Loucy (cell line): ENCODE data around the gene ABCA5.
A peak's percentile ranks its signal among the peaks of the same experiment; 100 is the strongest.

Source experiments
- H2AFZ ChIP-seq: fragments of 200-600 bp; sonication (generic); 2 replicates; pipeline ENCODE4 v1.6.0; 2016; ENCODE audit warnings: antibody characterized with exemption, mild to moderate bottlenecking, low read length, moderate library complexity
- H3F3A ChIP-seq: fragments of 200-600 bp; 2 replicates; pipeline ENCODE4 v1.6.0; 2016; ENCODE audit warnings: antibody characterized with exemption, low read depth, mild to moderate bottlenecking
- H3K27me3 ChIP-seq: fragments of 200-600 bp; sonication (generic); 2 replicates; pipeline ENCODE4 v1.6.1; 2014; ENCODE audit warnings: low read length, mild to moderate bottlenecking; ENCODE audit not compliant: insufficient read depth, poor library complexity, severe bottlenecking
- H3K36me3 ChIP-seq: fragments of 200-600 bp; sonication (generic); 2 replicates; pipeline ENCODE4 v1.6.1; 2016; ENCODE audit warnings: low read length; ENCODE audit not compliant: insufficient read depth
- H3K4me1 ChIP-seq: fragments of 200-600 bp; sonication (generic); 2 replicates; pipeline ENCODE4 v1.5.1; 2014; ENCODE audit warnings: low read length, mild to moderate bottlenecking; ENCODE audit not compliant: insufficient read depth, poor library complexity, severe bottlenecking
- H3K4me2 ChIP-seq: fragments of 200-600 bp; sonication (generic); 2 replicates; pipeline ENCODE4 v1.6.0; 2014; ENCODE audit warnings: antibody characterized with exemption, low read length, low read depth, mild to moderate bottlenecking; ENCODE audit not compliant: poor library complexity, severe bottlenecking
- H3K4me3 ChIP-seq: fragments of 200-600 bp; sonication (generic); 2 replicates; pipeline ENCODE4 v1.5.1; 2014; ENCODE audit warnings: low read length, mild to moderate bottlenecking, mixed read lengths; ENCODE audit not compliant: poor library complexity, severe bottlenecking
- H3K79me2 ChIP-seq: fragments of 200-600 bp; sonication (generic); 2 replicates; pipeline ENCODE4 v1.6.1; 2014; ENCODE audit warnings: low read length; ENCODE audit not compliant: insufficient read depth
- H3K9ac ChIP-seq: fragments of 200-600 bp; sonication (generic); 2 replicates; pipeline ENCODE4 v1.6.0; 2014; ENCODE audit warnings: mild to moderate bottlenecking, low read depth, low read length, moderate library complexity; ENCODE audit not compliant: poor library complexity, severe bottlenecking
- H3K9me2 ChIP-seq: fragments of 200-600 bp; sonication (generic); replicated peaks from 2 replicates; pipeline ENCODE4 v1.6.1; 2016; ENCODE audit warnings: low read depth, low read length, mixed read lengths
- H3K9me3 ChIP-seq: fragments of 200-600 bp; sonication (generic); 2 replicates; pipeline ENCODE4 v1.6.1; 2014; ENCODE audit warnings: mild to moderate bottlenecking, antibody characterized with exemption, low read length, low read depth; ENCODE audit not compliant: insufficient read depth
- H4K20me1 ChIP-seq: fragments of 200-600 bp; sonication (generic); 2 replicates; pipeline ENCODE4 v1.6.0; 2014; ENCODE audit warnings: antibody characterized with exemption, low read length, mild to moderate bottlenecking; ENCODE audit not compliant: insufficient read depth, poor library complexity, severe bottlenecking
- EZH2phosphoT487 ChIP-seq: fragments of 200-600 bp; IDR thresholded peaks from 2 replicates; pipeline ENCODE4 v1.6.1; 2018; ENCODE audit warnings: antibody characterized with exemption, mild to moderate bottlenecking, moderate library complexity, borderline replicate concordance
- TF ChIP-seq, protein P1 (sequence below): fragments of 200-600 bp; sonication (generic); conservative IDR thresholded peaks from 2 replicates; pipeline ENCODE4 v1.5.1; 2014; ENCODE audit warnings: mild to moderate bottlenecking, antibody characterized with exemption, low read length

The ABCA5 gene, protein sequence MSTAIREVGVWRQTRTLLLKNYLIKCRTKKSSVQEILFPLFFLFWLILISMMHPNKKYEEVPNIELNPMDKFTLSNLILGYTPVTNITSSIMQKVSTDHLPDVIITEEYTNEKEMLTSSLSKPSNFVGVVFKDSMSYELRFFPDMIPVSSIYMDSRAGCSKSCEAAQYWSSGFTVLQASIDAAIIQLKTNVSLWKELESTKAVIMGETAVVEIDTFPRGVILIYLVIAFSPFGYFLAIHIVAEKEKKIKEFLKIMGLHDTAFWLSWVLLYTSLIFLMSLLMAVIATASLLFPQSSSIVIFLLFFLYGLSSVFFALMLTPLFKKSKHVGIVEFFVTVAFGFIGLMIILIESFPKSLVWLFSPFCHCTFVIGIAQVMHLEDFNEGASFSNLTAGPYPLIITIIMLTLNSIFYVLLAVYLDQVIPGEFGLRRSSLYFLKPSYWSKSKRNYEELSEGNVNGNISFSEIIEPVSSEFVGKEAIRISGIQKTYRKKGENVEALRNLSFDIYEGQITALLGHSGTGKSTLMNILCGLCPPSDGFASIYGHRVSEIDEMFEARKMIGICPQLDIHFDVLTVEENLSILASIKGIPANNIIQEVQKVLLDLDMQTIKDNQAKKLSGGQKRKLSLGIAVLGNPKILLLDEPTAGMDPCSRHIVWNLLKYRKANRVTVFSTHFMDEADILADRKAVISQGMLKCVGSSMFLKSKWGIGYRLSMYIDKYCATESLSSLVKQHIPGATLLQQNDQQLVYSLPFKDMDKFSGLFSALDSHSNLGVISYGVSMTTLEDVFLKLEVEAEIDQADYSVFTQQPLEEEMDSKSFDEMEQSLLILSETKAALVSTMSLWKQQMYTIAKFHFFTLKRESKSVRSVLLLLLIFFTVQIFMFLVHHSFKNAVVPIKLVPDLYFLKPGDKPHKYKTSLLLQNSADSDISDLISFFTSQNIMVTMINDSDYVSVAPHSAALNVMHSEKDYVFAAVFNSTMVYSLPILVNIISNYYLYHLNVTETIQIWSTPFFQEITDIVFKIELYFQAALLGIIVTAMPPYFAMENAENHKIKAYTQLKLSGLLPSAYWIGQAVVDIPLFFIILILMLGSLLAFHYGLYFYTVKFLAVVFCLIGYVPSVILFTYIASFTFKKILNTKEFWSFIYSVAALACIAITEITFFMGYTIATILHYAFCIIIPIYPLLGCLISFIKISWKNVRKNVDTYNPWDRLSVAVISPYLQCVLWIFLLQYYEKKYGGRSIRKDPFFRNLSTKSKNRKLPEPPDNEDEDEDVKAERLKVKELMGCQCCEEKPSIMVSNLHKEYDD (N-terminal part only)

DNA sequence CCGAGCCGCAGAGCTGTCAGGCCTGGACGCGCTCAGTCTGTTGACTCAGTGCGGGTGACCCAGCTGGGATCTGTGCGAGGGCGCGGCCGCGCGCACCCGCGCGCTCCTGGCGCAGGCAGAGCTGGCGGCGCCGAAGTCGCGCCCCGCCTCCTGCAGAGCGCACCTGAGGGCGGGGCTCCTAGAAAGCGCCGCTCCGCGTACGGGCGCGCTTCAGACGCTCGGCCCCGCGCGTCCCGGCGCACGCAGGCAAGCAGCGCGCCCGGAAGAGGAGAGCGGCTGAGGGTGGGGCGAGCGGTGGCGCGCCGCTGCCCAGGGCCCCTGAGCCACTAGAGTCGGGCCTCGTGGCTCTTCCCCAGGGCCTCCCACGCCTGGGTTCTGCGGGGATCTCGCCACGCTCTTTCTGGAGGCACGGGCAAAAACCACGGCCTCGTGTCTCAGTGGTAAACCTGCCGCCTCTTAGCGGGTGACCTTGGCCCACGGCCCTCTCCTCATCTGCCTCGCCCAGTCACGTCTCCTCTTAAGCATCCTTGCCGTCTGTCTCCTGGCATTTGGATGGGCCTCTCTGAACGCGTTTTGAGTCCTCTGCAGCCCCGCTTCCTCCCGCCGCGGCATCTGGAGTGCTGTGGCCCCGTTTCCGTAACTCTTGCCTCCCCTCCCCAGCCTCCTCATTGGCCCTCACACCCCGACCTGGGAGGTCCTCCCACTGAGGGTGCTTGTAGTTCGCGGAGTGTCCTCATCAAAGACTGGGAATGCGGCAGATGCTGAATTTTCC, at the start of gene ABCA5:
Gene ABCA5 (minus strand): TSS at position 74 of the 772 bp plus-strand sequence. CDS start 12,718 bp downstream, outside the sequence.
- Histone ChIP-seq H3K9me3 (no peaks in the 10 kb centered on the region), H3K4me1 (peaks cover 12% of the 10 kb centered on the region), H3K36me3 (no peaks in the 10 kb centered on the region), H3K27me3 (peaks cover 12% of the 10 kb centered on the region), H4K20me1 (no peaks in the 10 kb centered on the region), H3K4me2 (peak within 1 kb of the TSS; percentile 70), H3K9ac (peak within 1 kb of the TSS; percentile 54), H2AFZ (peak within 1 kb of the TSS; percentile 91), H3K79me2 (no peaks in the 10 kb centered on the region), H3F3A (no peaks in the 10 kb centered on the region), H3K4me3 (peak within 1 kb of the TSS; percentile 77), H3K9me2 (no peaks in the 10 kb centered on the region)
- TF ChIP-seq EZH2phosphoT487 = no peak
- TF ChIP-seq, protein P1, sequence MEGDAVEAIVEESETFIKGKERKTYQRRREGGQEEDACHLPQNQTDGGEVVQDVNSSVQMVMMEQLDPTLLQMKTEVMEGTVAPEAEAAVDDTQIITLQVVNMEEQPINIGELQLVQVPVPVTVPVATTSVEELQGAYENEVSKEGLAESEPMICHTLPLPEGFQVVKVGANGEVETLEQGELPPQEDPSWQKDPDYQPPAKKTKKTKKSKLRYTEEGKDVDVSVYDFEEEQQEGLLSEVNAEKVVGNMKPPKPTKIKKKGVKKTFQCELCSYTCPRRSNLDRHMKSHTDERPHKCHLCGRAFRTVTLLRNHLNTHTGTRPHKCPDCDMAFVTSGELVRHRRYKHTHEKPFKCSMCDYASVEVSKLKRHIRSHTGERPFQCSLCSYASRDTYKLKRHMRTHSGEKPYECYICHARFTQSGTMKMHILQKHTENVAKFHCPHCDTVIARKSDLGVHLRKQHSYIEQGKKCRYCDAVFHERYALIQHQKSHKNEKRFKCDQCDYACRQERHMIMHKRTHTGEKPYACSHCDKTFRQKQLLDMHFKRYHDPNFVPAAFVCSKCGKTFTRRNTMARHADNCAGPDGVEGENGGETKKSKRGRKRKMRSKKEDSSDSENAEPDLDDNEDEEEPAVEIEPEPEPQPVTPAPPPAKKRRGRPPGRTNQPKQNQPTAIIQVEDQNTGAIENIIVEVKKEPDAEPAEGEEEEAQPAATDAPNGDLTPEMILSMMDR = no peak

- no peak overlapping the region for H3K4me3 ChIP-seq
- H3K27me3 ChIP-seq = no peaks in the 10 kb centered on the region
- no peak overlapping the region for H3K9ac ChIP-seq
- H3K9me2 ChIP-seq = no peaks in the 10 kb centered on the region
- no peaks in the 10 kb centered on the region for H3K4me1 ChIP-seq
- H3K9me3 ChIP-seq = no peaks in the 10 kb centered on the region
- no peak for TF ChIP-seq EZH2phosphoT487
- TF ChIP-seq, protein P1 = no peak
- no peaks in the 10 kb centered on the region for H3K79me2 ChIP-seq
- H2AFZ ChIP-seq = no peak overlapping the region
- no peak overlapping the region for H3K4me2 ChIP-seq
- no peaks in the 10 kb centered on the region for H3K36me3 ChIP-seq
- no peaks in the 10 kb centered on the region for H3F3A ChIP-seq
- no peaks in the 10 kb centered on the region for H4K20me1 ChIP-seq
Measured at GRCh38 chr17:69375229-69375628, 48.3 kb upstream of the ABCA5 start.

DNA sequence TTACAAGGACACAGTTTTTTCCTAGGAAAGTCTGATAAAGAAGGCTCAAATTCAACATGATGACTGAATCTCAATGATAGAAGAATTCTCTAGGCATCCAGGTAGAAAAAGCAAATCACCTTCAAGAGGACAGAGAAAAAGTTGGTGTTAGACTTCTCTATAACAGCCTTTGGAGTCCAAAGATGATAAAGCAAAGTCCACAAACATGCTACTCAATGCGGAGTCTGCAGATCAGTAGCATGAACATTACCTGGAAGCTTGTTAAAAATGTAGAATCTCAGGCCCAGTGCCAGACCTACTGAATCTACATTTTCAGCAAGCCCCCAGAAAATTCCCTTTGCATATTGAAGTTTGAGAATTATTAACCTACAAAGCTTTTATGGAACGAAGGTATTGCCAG, 46.1 kb upstream of the ABCA5 start:
- TF ChIP-seq EZH2phosphoT487 = no peak
- TF ChIP-seq, protein P1 = no peak
- H3K9ac ChIP-seq = no peak overlapping the region
- H3K4me3 ChIP-seq = no peak overlapping the region
- H3F3A ChIP-seq = no peaks in the 10 kb centered on the region
- H3K36me3 ChIP-seq = no peaks in the 10 kb centered on the region
- H2AFZ ChIP-seq = no peak overlapping the region
- H3K79me2 ChIP-seq = no peaks in the 10 kb centered on the region
- no peaks in the 10 kb centered on the region for H3K9me3 ChIP-seq
- no peaks in the 10 kb centered on the region for H4K20me1 ChIP-seq
- H3K9me2 ChIP-seq = no peaks in the 10 kb centered on the region
- H3K27me3 ChIP-seq = no peaks in the 10 kb centered on the region
- H3K4me1 ChIP-seq = no peaks in the 10 kb centered on the region
- H3K4me2 ChIP-seq = no peak overlapping the region
